AG10803 (cell line): ENCODE data around the gene TMCO6.
"Not testable (repeated sequence)": the region's sequence is repeated elsewhere in the genome, so short reads cannot be mapped to it uniquely, and the experiment has no call there.

Experiments used
- DNase-seq: peaks from one replicate; pipeline ENCODE4 v3.0.0; 2010; ENCODE audit warnings: low read depth
- H3K4me3 ChIP-seq: 2 replicates; pipeline ENCODE4 v1.5.1; 2011; ENCODE audit warnings: mild to moderate bottlenecking, low read length, control low read depth
- CTCF ChIP-seq: conservative IDR thresholded peaks from 2 replicates; pipeline ENCODE4 v1.5.1; 2011; ENCODE audit warnings: mild to moderate bottlenecking, low read length, control low read depth, inconsistent platforms

Gene TMCO6

GRCh38 chr5:140639148-140639981 is at the start of gene TMCO6:
TSS of gene TMCO6 (plus strand) at chr5:140639451. CDS start at chr5:140639528, 77 bp downstream.
- peak; percentile 94 for DNase-seq

GRCh38 chr5:140590861-140591260 is 48.4 kb upstream of the TMCO6 start:
- no peak for DNase-seq
- no peak for TF ChIP-seq CTCF
- no peak overlapping the region for H3K4me3 ChIP-seq

More at GRCh38 chr5:140639148-140639981, at the start of gene TMCO6:
- peak; percentile 58 for TF ChIP-seq CTCF
- H3K4me3 ChIP-seq: peak within 1 kb of the TSS; percentile 79

GRCh38 chr5:140591747-140592372 is 47.4 kb upstream of the TMCO6 start:
- no peak overlapping the region for H3K4me3 ChIP-seq
- peak; percentile 60 for DNase-seq
- TF ChIP-seq CTCF: no peak

- H3K4me3 ChIP-seq, DNase-seq: not testable (repeated sequence)
Measured at GRCh38 chr5:140593070-140593469, 46.2 kb upstream of the TMCO6 start.

GRCh38 chr5:140594169-140594568 is 45.1 kb upstream of the TMCO6 start:
- no peak for DNase-seq
- H3K4me3 ChIP-seq: no peak overlapping the region
- TF ChIP-seq CTCF: no peak

GRCh38 chr5:140595538-140596300 is 43.5 kb upstream of the TMCO6 start:
- no peak for TF ChIP-seq CTCF
- DNase-seq: no peak
- H3K4me3 ChIP-seq: no peak overlapping the region

- TF ChIP-seq CTCF: no peak
- no peak overlapping the region for H3K4me3 ChIP-seq
- DNase-seq: no peak
Measured at GRCh38 chr5:140596321-140596741, 42.9 kb upstream of the TMCO6 start.
